ENCODE results near the gene CCDC40. TPM values are rescaled to one million over a fixed set of nuclear protein-coding genes. Genes with fewer than 3 reads are reported as not detected.
"Not testable (repeated sequence)": the region's sequence is repeated elsewhere in the genome, so short reads cannot be mapped to it uniquely, and the experiment has no call there.

CCDC40 gene
- total and polyA plus RNA-seq, 11 donors: 2.4 to 9.0 (median 5.9) TPM

- intact Hi-C loops (cut with DNase I): no loop called here
- peaks cover 0 to 28% (median 9%) of the 10 kb centered on the region in 9 donors for H3K36me3 ChIP-seq
- H3K27ac ChIP-seq: no peak overlapping the region
- no peaks in the 10 kb centered on the region for H3K27me3 ChIP-seq
- DNase-seq (no peak), ATAC-seq (no peak)
- TF ChIP-seq, protein P1, sequence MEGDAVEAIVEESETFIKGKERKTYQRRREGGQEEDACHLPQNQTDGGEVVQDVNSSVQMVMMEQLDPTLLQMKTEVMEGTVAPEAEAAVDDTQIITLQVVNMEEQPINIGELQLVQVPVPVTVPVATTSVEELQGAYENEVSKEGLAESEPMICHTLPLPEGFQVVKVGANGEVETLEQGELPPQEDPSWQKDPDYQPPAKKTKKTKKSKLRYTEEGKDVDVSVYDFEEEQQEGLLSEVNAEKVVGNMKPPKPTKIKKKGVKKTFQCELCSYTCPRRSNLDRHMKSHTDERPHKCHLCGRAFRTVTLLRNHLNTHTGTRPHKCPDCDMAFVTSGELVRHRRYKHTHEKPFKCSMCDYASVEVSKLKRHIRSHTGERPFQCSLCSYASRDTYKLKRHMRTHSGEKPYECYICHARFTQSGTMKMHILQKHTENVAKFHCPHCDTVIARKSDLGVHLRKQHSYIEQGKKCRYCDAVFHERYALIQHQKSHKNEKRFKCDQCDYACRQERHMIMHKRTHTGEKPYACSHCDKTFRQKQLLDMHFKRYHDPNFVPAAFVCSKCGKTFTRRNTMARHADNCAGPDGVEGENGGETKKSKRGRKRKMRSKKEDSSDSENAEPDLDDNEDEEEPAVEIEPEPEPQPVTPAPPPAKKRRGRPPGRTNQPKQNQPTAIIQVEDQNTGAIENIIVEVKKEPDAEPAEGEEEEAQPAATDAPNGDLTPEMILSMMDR (IDR thresholded peaks at IDR 0.05): no peak
- TF ChIP-seq POLR2A (IDR thresholded peaks at IDR 0.05): no peak
- H3K4me1 ChIP-seq: no peaks in the 10 kb centered on the region
- no peak overlapping the region for H3K4me3 ChIP-seq
- 90 to 98% (median 95%) methylated on average over 6 of the region's 6 CpGs for WGBS, 4 donors
- H3K9me3 ChIP-seq: peaks cover 0 to 5% (median 0%) of the 10 kb centered on the region in 12 donors
Observed at GRCh38 chr17:80043963-80044362, 7.5 kb downstream of the CCDC40 start.

DNA sequence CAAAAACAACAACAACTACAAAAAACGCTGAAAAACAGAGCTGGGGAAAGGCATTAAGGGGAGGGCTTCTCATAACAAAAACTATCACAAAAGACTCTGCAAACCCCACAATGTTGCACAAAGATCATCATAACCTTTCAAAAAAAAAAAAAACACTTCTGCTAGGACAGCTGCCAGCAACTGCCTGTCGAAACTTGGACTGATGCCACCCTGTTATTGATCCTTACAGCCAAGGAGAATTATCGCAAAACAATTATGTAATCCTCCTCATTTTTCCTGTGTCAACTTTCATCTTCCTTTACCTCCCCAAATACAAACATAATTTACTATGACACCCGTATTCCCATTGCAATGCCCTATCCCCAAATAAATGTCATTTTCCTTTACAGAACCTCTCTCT, 9.3 kb downstream of the CCDC40 start:
- 70 to 79% (median 77%) methylated on average over 4 of the region's 4 CpGs for WGBS, 4 donors
- intact Hi-C loops (cut with DNase I): no loop called here
- peaks cover 0 to 33% (median 18%) of the 10 kb centered on the region in 9 donors for H3K36me3 ChIP-seq

DNA sequence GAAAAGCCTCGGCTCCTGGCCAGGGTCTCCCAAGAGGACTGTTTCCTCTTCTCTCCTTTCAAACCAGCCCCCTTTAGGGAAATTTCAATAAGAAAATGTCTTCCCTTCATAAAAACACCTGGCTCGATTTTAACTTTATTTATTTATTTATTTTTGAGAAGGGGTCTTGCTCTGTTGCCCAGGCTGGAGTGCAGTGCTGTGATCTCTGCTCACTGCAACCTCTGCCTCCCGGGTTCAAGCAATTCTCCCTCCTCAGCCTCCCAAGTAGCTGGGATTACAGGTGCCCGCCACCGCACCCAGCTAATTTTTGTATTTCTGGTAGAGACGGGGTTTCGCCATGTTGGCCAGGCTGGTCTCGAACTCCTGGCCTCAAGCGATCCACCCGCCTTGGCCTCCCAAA, 10.3 kb downstream of the CCDC40 start:
- DNase-seq; H3K4me1 ChIP-seq; intact Hi-C loops (cut with DNase I); H3K4me3 ChIP-seq; ATAC-seq; H3K9me3 ChIP-seq; H3K27me3 ChIP-seq; H3K27ac ChIP-seq: not testable (repeated sequence)
- WGBS, 4 donors: 94 to 98% (median 97%) methylated on average over 10 of the region's 10 CpGs
- peaks cover 0 to 35% (median 18%) of the 10 kb centered on the region in 9 donors for H3K36me3 ChIP-seq

More for the DNA sequence above, 9.3 kb downstream of the CCDC40 start:
- ATAC-seq: no peak
- H3K4me3 ChIP-seq: no peak overlapping the region
- no peak for DNase-seq
- peaks cover 0 to 5% (median 0%) of the 10 kb centered on the region in 12 donors for H3K9me3 ChIP-seq
- H3K27me3 ChIP-seq: no peaks in the 10 kb centered on the region
- no peaks in the 10 kb centered on the region for H3K4me1 ChIP-seq
- no peak overlapping the region for H3K27ac ChIP-seq
- no peak for TF ChIP-seq POLR2A (IDR thresholded peaks at IDR 0.05)
- TF ChIP-seq, protein P1 (IDR thresholded peaks at IDR 0.05): no peak

DNA sequence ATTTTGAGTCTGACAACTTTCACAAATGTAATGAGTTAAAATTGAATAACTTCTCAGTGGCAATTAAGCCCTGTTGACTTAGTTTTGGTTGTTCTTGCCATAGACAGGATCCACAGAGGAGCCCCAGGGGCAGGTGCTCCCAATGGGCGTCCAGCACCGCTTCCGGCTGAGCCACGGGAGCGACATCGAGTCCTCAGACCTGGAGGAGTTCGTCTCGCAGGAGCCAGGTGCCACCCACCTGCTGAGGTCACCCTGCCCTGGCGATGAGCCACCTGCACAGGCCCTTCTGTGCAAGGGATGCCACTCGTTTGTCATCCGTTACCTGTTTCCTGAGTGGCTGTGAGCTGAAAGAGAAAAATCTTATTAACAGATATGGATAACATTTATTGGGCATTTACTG, 10.7 kb downstream of the CCDC40 start:
- no peaks in the 10 kb centered on the region for H3K4me1 ChIP-seq
- no peaks in the 10 kb centered on the region for H3K27me3 ChIP-seq
- no peak overlapping the region for H3K27ac ChIP-seq
- no peak for DNase-seq
- no peak for ATAC-seq
- intact Hi-C loops (cut with DNase I): no loop called here
- peaks cover 0 to 34% (median 18%) of the 10 kb centered on the region in 9 donors for H3K36me3 ChIP-seq
- no peak overlapping the region for H3K4me3 ChIP-seq
- TF ChIP-seq, protein P1 (IDR thresholded peaks at IDR 0.05): no peak
- H3K9me3 ChIP-seq: peaks cover 0 to 5% (median 0%) of the 10 kb centered on the region in 12 donors
- WGBS, 4 donors: 90 to 95% (median 94%) methylated on average over 11 of the region's 11 CpGs

DNA sequence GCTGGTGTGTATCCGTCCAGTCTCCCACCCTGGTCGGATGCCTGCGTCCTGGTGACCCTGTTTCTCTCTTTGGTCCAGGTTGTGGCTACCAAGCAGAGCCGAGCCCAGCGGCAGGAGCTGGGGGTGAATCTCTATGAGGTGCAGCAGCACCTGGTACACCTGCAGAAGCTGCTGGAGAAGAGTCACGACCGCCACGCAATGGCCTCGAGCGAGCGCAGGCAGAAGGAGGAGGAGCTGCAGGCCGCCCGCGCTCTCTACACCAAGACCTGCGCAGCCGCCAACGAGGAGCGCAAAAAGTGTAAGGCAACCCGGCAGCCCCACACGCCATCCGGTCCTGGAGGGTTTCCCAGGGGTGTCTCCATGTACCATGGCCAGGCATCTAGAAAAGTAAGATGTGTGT, 13.5 kb downstream of the CCDC40 start:
- intact Hi-C loops (cut with DNase I): no loop called here
- Histone ChIP-seq H3K36me3 (peaks cover 0 to 29% (median 18%) of the 10 kb centered on the region in 9 donors), H3K27ac (no peak overlapping the region), H3K4me1 (peaks cover 0 to 8% (median 0%) of the 10 kb centered on the region in 12 donors), H3K4me3 (no peak overlapping the region), H3K9me3 (no peaks in the 10 kb centered on the region), H3K27me3 (no peaks in the 10 kb centered on the region)
- DNase-seq: no peak
- no peak for ATAC-seq
- 94 to 98% (median 95%) methylated on average over 14 to 21 of the region's 21 CpGs for WGBS, 4 donors
- no peak for TF ChIP-seq POLR2A (IDR thresholded peaks at IDR 0.05)
- TF ChIP-seq, protein P1 (IDR thresholded peaks at IDR 0.05): no peak

Measured in heart left ventricle (tissue), 16 donors.